SKM-1 (cell line): ENCODE data around the gene AKT2.

Experiments used
- DNase-seq: peaks from one replicate; lab custom pipeline; 2025; ENCODE audit not compliant: unreplicated experiment; lab: John Stamatoyannopoulos, UW

The AKT2 gene

GRCh38 chr19:40238775-40239174 lies 46.4 kb downstream of the AKT2 start:
- DNase-seq, result no peak

GRCh38 chr19:40237791-40238190 lies 47.4 kb downstream of the AKT2 start:
- DNase-seq, result no peak

- DNase-seq, result no peak
Observed at GRCh38 chr19:40236366-40236765, 48.8 kb downstream of the AKT2 start.

- DNase-seq, result no peak
Observed at GRCh38 chr19:40236026-40236355, 49.2 kb downstream of the AKT2 start.

GRCh38 chr19:40235238-40236025 lies 49.7 kb downstream of the AKT2 start:
- DNase-seq, result no peak

GRCh38 chr19:40234429-40235237 lies 50.5 kb downstream of the AKT2 start:
- DNase-seq, result no peak

- no peak for DNase-seq
Observed at GRCh38 chr19:40233811-40234389, 51.2 kb downstream of the AKT2 start.

- DNase-seq, result no peak
Observed at GRCh38 chr19:40232949-40233810, 52.0 kb downstream of the AKT2 start.

- no peak for DNase-seq
Observed at GRCh38 chr19:40232479-40232878, 52.7 kb downstream of the AKT2 start.

- no peak for DNase-seq
Observed at GRCh38 chr19:40231544-40232424, 53.4 kb downstream of the AKT2 start.

GRCh38 chr19:40231057-40231456 lies 54.1 kb downstream of the AKT2 start:
- DNase-seq, result no peak

GRCh38 chr19:40229926-40230417 lies 55.2 kb downstream of the AKT2 start:
- no peak for DNase-seq

- no peak for DNase-seq
Observed at GRCh38 chr19:40229484-40229883, 55.7 kb downstream of the AKT2 start.

- DNase-seq, result no peak
Observed at GRCh38 chr19:40228863-40229262, 56.3 kb downstream of the AKT2 start.

GRCh38 chr19:40228346-40228745 lies 56.8 kb downstream of the AKT2 start:
- DNase-seq, result no peak

GRCh38 chr19:40225440-40226305 lies 59.5 kb downstream of the AKT2 start:
- DNase-seq, result no peak

- no peak for DNase-seq
Observed at GRCh38 chr19:40224342-40225150, 60.6 kb downstream of the AKT2 start.

- no peak for DNase-seq
Observed at GRCh38 chr19:40223135-40223822, 61.9 kb downstream of the AKT2 start.
